ENCODE results near the gene LEO1. TPM values are rescaled to one million over a fixed set of nuclear protein-coding genes. Genes with fewer than 3 reads are reported as not detected.

The LEO1 gene
- total and polyA plus RNA-seq, 2 of the 13 experiments (the other 11 are each of a cell fraction or from before 2014, with no cell fraction given), result 17.0 to 60.3 TPM

- TF ChIP-seq ZMAT3 (CRISPR knock-in tag; conservative IDR thresholded peaks at IDR 0.05), result 0 out of 2 replicates have a peak, but pooled peaks have one; percentile 12
- TF ChIP-seq ATF1 (CRISPR knock-in tag; IDR thresholded peaks at IDR 0.05), result no peak
- peak in 1 of 2 experiments; percentile 23; a peak in 1 of 4 replicates for TF ChIP-seq NR2F1 (CRISPR knock-in tag; IDR thresholded peaks at IDR 0.05)
- no peak for TF ChIP-seq ZNF496 (CRISPR knock-in tag; IDR thresholded peaks at IDR 0.05; ENCODE audit: insufficient replicate concordance)
- peak; percentile 69 for TF ChIP-seq ZMYM4 (CRISPR knock-in tag; IDR thresholded peaks at IDR 0.05)
- TF ChIP-seq BCLAF1 (IDR thresholded peaks at IDR 0.05), result no peak
- TF ChIP-seq RFXAP (CRISPR knock-in tag; IDR thresholded peaks at IDR 0.05; ENCODE audit: borderline replicate concordance), result 0 out of 2 replicates have a peak, but pooled peaks have one; percentile 55
- TF ChIP-seq, protein P1, sequence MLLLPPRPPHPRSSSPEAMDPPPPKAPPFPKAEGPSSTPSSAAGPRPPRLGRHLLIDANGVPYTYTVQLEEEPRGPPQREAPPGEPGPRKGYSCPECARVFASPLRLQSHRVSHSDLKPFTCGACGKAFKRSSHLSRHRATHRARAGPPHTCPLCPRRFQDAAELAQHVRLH (CRISPR knock-in tag; IDR thresholded peaks at IDR 0.05; ENCODE audit: borderline replicate concordance, low read depth), result peak; percentile 92; the same call in 1 of the 2 replicates
- no peak for TF ChIP-seq ZNF138 (CRISPR knock-in tag; IDR thresholded peaks at IDR 0.05; ENCODE audit: low read depth)
- no peak for TF ChIP-seq TIGD3 (CRISPR knock-in tag; IDR thresholded peaks at IDR 0.05; ENCODE audit: borderline replicate concordance)
- peak; percentile 96 for TF ChIP-seq ARID5B (CRISPR knock-in tag; IDR thresholded peaks at IDR 0.05)
- TF ChIP-seq XBP1 (CRISPR knock-in tag; IDR thresholded peaks at IDR 0.05), result no peak
- TF ChIP-seq MYPOP (CRISPR knock-in tag; IDR thresholded peaks at IDR 0.05), result peak; percentile 37; the same call in 1 of the 2 replicates
- TF ChIP-seq ZNF567 (CRISPR knock-in tag; IDR thresholded peaks at IDR 0.05; ENCODE audit: borderline replicate concordance), result no peak
- TF ChIP-seq, protein P2, sequence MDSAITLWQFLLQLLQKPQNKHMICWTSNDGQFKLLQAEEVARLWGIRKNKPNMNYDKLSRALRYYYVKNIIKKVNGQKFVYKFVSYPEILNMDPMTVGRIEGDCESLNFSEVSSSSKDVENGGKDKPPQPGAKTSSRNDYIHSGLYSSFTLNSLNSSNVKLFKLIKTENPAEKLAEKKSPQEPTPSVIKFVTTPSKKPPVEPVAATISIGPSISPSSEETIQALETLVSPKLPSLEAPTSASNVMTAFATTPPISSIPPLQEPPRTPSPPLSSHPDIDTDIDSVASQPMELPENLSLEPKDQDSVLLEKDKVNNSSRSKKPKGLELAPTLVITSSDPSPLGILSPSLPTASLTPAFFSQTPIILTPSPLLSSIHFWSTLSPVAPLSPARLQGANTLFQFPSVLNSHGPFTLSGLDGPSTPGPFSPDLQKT (CRISPR knock-in tag; IDR thresholded peaks at IDR 0.05; ENCODE audit: borderline replicate concordance), result no peak
- no peak for TF ChIP-seq ZNF781 (CRISPR knock-in tag; IDR thresholded peaks at IDR 0.05; ENCODE audit: borderline replicate concordance, not compliant biosample characterization)
These were observed 37.3 kb upstream of the LEO1 start (continued) for GRCh38 chr15:52008698-52009434.

Data from HepG2 (cell line).